ENCODE data around the gene CFAP20DC.

GRCh38 chr3:58707390-58707930, 342.4 kb downstream of the CFAP20DC start:
- TF ChIP-seq CTCF (IDR thresholded peaks at IDR 0.05), result no peak
- no peak for TF ChIP-seq POLR2A (IDR thresholded peaks at IDR 0.05)
